Vagina (tissue), 2 donors: ENCODE data around the gene ATRN. TPM values are rescaled to one million over a fixed set of nuclear protein-coding genes. Genes with fewer than 3 reads are reported as not detected.

ENCODE experiments used
- DNase-seq, 2 donors: peaks; one replicate each; pipeline ENCODE4 v3.0.0-alpha.2; 2017; ENCODE audit errors: extremely low spot score in 2 of 2
- H3K27ac ChIP-seq: fragments of 200-600 bp; sonication (generic); one replicate; pipeline ENCODE4 v1.5.1; 2019
- H3K27me3 ChIP-seq: fragments of 200-600 bp; sonication (generic); one replicate; pipeline ENCODE4 v1.5.1; 2019
- H3K36me3 ChIP-seq, 2 donors: fragments of 200-600 bp; sonication (generic); one replicate each; pipeline ENCODE4 v1.5.1; 2017 to 2019
- H3K4me1 ChIP-seq: fragments of 200-600 bp; sonication (generic); one replicate; pipeline ENCODE4 v1.5.1; 2019
- H3K4me3 ChIP-seq, 2 donors: fragments of 200-600 bp; sonication (generic); 1 replicate in 1 of 2; 2 replicates in 1 of 2; pipeline ENCODE4 v1.5.1; 2016 to 2019
- H3K9me3 ChIP-seq: fragments of 200-600 bp; sonication (generic); one replicate; pipeline ENCODE4 v1.5.1; 2019
- POLR2A ChIP-seq, 2 donors: fragments of 450-650 bp; IDR thresholded peaks; one replicate each; pipeline ENCODE4 v1.6.1; 2017; ENCODE audit warnings: antibody characterized with exemption in 2 of 2, mild to moderate bottlenecking in 2 of 2, moderate library complexity in 2 of 2
- POLR2AphosphoS5 ChIP-seq, 2 donors: sonication (generic); formaldehyde crosslinking; IDR thresholded peaks; one replicate each; pipeline ENCODE4 v1.9.0; 2017; ENCODE audit warnings: antibody characterized with exemption in 2 of 2, mild to moderate bottlenecking in 2 of 2, low read depth in 1 of 2; ENCODE audit not compliant: insufficient read depth in 1 of 2
- intact Hi-C: fragments of 100-400 bp; cut with DNase I; formaldehyde crosslinking; loops from one replicate; pipeline ENCODE4 v1.15.1; 2023
- total RNA-seq: library from RNA; depleted of rRNA; stranded (reverse); fragments of >200 nt; gene quantifications from one replicate; pipeline ENCODE4 v1.2.3, GENCODE V29; 2016
- TF ChIP-seq, protein P1 (sequence below), 3 experiments: fragments of 450-650 bp in 2 of 3; fragments of 200-600 bp in 1 of 3; sonication (generic) in 1 of 3; IDR thresholded peaks; one replicate each; pipeline ENCODE4 v1.5.1; 2017 to 2019; ENCODE audit warnings: antibody characterized with exemption in 3 of 3, mild to moderate bottlenecking in 2 of 3, moderate library complexity in 2 of 3

The ATRN gene
- total RNA-seq, 1 donor from 2014 or later, result 22.8 TPM

GRCh38 chr20:3621111-3621510 is 150.3 kb downstream of the ATRN start:
- H3K9me3 ChIP-seq, result no peaks in the 10 kb centered on the region
- intact Hi-C loops, result no loop called here
- H3K4me3 ChIP-seq, result no peak overlapping the region
- H3K27me3 ChIP-seq, result no peaks in the 10 kb centered on the region
- TF ChIP-seq, protein P1, sequence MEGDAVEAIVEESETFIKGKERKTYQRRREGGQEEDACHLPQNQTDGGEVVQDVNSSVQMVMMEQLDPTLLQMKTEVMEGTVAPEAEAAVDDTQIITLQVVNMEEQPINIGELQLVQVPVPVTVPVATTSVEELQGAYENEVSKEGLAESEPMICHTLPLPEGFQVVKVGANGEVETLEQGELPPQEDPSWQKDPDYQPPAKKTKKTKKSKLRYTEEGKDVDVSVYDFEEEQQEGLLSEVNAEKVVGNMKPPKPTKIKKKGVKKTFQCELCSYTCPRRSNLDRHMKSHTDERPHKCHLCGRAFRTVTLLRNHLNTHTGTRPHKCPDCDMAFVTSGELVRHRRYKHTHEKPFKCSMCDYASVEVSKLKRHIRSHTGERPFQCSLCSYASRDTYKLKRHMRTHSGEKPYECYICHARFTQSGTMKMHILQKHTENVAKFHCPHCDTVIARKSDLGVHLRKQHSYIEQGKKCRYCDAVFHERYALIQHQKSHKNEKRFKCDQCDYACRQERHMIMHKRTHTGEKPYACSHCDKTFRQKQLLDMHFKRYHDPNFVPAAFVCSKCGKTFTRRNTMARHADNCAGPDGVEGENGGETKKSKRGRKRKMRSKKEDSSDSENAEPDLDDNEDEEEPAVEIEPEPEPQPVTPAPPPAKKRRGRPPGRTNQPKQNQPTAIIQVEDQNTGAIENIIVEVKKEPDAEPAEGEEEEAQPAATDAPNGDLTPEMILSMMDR (IDR thresholded peaks at IDR 0.05), result no peak
- TF ChIP-seq POLR2A (IDR thresholded peaks at IDR 0.05) (no peak), POLR2AphosphoS5 (IDR thresholded peaks at IDR 0.05; ENCODE audit: insufficient read depth in 1 of 2, low read depth in 1 of 2) (no peak)
- H3K4me1 ChIP-seq, result no peaks in the 10 kb centered on the region
- H3K36me3 ChIP-seq, result no peaks in the 10 kb centered on the region
- H3K27ac ChIP-seq, result no peak overlapping the region
- no peak for DNase-seq

- Histone ChIP-seq H3K36me3 (no peaks in the 10 kb centered on the region), H3K9me3 (no peaks in the 10 kb centered on the region), H3K4me1 (no peaks in the 10 kb centered on the region), H3K4me3 (no peak overlapping the region), H3K27me3 (no peaks in the 10 kb centered on the region), H3K27ac (no peak overlapping the region)
- intact Hi-C loops, result no loop called here
- no peak for DNase-seq
- TF ChIP-seq, protein P1 (IDR thresholded peaks at IDR 0.05), result no peak
- TF ChIP-seq POLR2AphosphoS5 (IDR thresholded peaks at IDR 0.05; ENCODE audit: insufficient read depth in 1 of 2, low read depth in 1 of 2) (no peak), POLR2A (IDR thresholded peaks at IDR 0.05) (no peak)
Measured at GRCh38 chr20:3622406-3622805, 151.6 kb downstream of the ATRN start.

DNA sequence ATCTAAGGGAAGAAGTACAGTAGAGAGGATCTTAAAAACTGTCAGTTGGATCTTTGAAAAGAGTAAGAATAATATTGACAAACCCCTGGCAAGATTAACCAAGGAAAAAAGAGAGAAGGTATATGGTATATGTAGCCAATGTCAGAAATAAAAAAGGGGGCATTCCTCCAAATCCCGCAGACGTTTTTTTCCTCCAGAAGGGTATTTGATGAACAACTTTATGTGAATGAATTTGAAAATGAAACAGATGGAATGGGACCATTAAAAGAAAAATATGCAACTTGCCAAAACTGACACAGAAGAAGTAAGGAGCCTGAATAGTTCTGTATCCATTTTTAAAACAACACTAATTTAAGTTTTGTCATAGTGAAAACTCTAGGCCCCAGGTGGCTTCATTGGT is 156.7 kb downstream of the ATRN start:
- TF ChIP-seq POLR2AphosphoS5 (IDR thresholded peaks at IDR 0.05; ENCODE audit: insufficient read depth in 1 of 2, low read depth in 1 of 2), result no peak
- TF ChIP-seq, protein P1 (IDR thresholded peaks at IDR 0.05), result no peak
- no peak for TF ChIP-seq POLR2A (IDR thresholded peaks at IDR 0.05)
- Histone ChIP-seq H3K36me3 (no peaks in the 10 kb centered on the region), H3K27ac (no peak overlapping the region), H3K9me3 (no peaks in the 10 kb centered on the region), H3K27me3 (no peaks in the 10 kb centered on the region), H3K4me3 (no peak overlapping the region), H3K4me1 (no peaks in the 10 kb centered on the region)
- no peak for DNase-seq
- intact Hi-C loops, result no loop called here

DNA sequence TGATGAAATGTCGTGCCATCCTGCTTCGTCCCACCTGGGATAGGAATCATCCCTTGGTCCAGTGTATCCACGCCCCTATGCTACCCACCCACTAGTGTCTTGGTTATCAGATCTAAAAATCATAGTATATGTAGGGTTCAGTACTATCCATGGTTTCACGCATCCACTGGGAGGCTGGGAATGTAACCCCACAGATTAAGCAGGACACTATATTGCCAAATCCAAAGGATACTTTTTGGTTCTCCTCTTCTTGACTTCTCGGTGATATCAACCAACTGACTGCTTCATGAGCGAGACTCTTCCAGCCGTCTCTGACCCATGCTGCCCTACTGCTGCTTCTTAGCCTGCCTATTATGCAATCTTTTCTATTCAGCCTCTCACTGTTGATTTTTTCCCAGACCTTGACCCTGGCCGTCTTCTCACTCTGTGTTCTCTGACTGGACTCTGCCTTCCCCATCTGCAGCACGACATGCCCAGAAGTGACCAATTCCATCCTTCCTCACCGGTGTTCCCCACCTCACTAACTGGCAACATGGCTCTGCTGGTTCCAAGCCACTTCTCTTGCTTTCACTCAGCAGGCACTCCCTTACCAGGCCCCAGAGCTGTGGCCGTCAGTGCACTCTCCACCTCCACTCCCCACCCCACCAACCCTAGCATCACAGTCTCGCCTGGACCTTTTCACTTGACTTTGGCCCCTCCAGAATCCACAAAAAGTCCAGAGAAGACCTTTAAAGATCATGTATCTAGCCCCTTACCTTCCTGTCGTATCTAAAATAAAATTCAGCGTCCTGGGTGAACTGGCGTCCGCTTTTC is 157.9 kb downstream of the ATRN start:
- TF ChIP-seq POLR2AphosphoS5 (IDR thresholded peaks at IDR 0.05; ENCODE audit: insufficient read depth in 1 of 2, low read depth in 1 of 2), result no peak
- TF ChIP-seq, protein P1 (IDR thresholded peaks at IDR 0.05), result no peak
- no peak for TF ChIP-seq POLR2A (IDR thresholded peaks at IDR 0.05)
- no peak for DNase-seq
- no peak overlapping the region for H3K4me3 ChIP-seq
- H3K36me3 ChIP-seq, result no peaks in the 10 kb centered on the region
- H3K9me3 ChIP-seq, result no peaks in the 10 kb centered on the region
- intact Hi-C loops, result no loop called here
- no peaks in the 10 kb centered on the region for H3K27me3 ChIP-seq
- H3K27ac ChIP-seq, result no peak overlapping the region
- H3K4me1 ChIP-seq, result no peaks in the 10 kb centered on the region

GRCh38 chr20:3629893-3630292 is 159.1 kb downstream of the ATRN start:
- Histone ChIP-seq H3K4me3 (no peak overlapping the region), H3K36me3 (no peaks in the 10 kb centered on the region), H3K9me3 (no peaks in the 10 kb centered on the region), H3K4me1 (no peaks in the 10 kb centered on the region), H3K27me3 (no peaks in the 10 kb centered on the region), H3K27ac (no peak overlapping the region)
- intact Hi-C loops, result no loop called here
- DNase-seq, result no peak
- TF ChIP-seq POLR2AphosphoS5 (IDR thresholded peaks at IDR 0.05; ENCODE audit: insufficient read depth in 1 of 2, low read depth in 1 of 2) (no peak), POLR2A (IDR thresholded peaks at IDR 0.05) (no peak)
- TF ChIP-seq, protein P1 (IDR thresholded peaks at IDR 0.05), result no peak
